Colon (tissue), 2 donors: ENCODE results near the gene SMIM45.

Experiments used
- FAIRE-seq: peaks from 2 replicates; lab custom pipeline; 2012; peaks lifted over from hg19 to GRCh38; lab: Jason Lieb, UNC
- donor health status: control.
- donor health status: control.

Gene SMIM45

DNA sequence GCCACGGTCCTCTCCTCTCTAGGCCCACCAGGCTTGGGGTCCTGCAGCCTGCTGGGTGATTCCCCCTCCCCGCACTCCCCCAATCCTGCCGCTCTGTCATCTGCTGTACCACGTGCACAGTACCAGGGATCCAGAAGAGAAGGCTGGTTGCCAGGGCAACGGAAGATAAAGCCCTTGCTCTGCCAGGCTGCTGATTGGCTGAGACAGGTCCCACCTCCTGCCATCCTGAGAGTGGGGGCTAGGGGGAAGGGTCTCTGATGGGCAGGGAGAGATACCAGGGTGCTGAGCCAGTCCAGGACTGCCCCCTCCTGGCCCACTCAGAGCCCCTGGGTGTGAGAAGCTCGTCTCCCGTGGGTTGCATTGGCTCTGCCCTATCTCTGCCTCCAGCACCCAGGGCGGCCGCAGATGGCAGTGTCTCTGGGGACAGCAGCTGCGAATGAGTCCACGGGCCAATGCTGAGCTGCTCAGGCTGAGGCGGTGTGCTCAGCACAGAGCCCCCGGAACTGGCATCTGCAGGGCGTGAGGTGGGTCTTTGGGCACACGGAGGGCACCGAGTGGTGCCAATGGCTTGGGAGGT, at the start of gene SMIM45:
SMIM45 (plus strand) TSS at position 253 of the 577 bp plus-strand sequence.
- FAIRE-seq, result no peak

- no peak for FAIRE-seq
These were observed 49.0 kb upstream of the SMIM45 start for GRCh38 chr22:41902932-41903421.

- no peak for FAIRE-seq
These were observed 47.2 kb upstream of the SMIM45 start for GRCh38 chr22:41904450-41905410.

- no peak for FAIRE-seq
These were observed 46.3 kb upstream of the SMIM45 start for GRCh38 chr22:41905411-41906202.

DNA sequence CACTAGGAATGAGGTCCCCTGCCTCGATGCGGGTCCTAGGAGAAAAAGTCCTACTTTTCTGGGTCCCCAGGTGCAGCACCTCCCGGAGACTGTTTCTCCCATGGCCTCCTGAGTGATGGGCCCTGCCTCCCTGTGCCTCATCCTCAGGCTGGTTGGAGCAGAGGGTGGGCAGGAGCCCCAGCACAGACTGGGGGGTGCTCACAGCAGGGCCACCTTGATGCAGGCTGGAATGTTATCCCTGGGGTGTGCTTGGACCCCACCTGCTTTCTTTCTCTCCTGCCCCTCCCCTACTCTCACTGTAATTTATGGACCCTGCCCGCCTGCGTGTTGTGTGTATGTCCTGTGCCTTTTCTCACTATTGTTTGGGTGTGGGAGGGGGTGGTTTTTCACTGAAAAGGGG, 45.1 kb upstream of the SMIM45 start:
- FAIRE-seq, result no peak

- no peak for FAIRE-seq
These were observed 44.2 kb upstream of the SMIM45 start for GRCh38 chr22:41907436-41908401.

GRCh38 chr22:41908411-41909309, 43.3 kb upstream of the SMIM45 start:
- FAIRE-seq, result no peak

DNA sequence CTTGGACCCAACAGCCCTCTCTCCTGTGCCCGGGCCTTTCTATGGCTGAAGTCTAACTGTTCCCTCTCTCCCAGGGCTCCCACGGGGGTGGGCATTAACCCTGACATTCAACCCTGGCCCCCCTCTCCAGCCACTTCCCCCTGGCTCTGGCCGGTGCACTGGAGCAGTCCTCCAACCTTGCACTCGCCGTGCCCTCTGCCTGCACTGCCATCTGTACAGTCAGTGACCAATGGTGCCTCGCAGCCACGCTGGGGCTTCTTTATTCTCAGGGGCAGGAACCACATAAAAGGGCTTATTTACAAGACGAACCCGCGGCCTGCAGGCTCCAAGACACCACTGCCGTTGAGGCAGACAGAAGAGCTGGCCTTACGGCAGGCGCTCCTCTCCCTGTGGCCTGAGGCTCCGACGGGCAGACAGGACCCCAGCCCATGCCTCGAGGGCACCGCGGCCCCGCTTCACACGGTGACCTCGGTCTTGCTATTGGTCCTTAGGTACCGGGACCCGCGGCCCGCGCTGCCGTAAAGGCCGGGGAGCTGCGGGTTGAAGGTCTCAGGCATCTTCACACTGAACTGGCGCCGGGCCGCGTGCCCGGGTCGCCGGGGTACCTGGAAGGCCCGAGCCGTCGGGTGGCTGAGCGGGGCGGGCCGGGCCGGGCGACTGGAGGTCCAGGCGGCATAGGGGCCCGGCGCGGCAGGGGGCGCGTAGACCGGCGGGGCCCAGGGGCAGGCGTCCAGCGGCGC, 42.5 kb upstream of the SMIM45 start:
- no peak for FAIRE-seq

DNA sequence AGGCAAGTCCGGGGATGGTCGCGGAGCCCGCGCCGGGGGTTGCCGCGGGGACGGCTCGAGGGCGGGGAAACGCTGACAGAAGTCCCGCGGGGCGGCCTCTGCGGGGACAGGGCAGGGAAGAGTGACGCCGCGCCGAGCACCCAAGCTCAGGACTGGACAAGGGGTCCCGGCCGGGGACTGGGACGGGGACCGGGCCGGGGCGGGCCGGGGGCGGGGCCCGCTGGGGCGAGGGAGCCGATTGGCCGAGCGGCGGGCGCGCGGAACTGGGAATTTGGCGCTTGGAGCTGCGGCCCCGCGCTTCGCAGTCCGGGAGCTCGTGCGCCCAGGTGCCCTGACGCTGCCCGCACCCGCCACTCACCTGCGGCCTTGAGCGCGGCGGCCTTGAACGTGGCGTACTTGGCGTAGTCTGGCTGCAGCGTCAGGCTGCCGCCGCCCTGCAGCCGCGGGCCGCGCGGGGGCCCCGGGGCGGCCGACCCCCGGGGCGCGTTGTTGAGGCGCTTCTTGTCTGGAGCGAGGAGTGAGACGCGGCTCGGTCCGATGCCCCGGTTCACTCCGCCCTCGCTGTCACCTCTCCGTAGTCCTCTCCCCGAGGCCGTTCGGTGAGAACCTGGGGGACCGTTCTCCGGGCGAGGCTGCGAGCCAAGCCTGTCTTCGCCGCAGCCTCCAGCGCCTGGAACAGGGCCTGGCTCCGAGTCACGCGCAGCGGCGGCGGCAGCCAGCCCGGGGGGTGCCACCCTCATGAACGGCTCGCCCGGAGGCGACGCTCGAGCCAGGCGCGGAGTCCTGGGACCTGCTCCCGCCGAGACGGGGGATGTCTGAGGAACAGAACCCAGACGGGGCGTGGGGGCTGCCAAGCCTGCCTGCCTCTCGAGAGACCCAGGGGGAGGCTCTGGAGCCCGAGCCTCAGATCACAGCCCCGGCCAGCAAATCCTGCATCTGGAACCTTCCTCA, 41.6 kb upstream of the SMIM45 start:
- FAIRE-seq, result no peak

DNA sequence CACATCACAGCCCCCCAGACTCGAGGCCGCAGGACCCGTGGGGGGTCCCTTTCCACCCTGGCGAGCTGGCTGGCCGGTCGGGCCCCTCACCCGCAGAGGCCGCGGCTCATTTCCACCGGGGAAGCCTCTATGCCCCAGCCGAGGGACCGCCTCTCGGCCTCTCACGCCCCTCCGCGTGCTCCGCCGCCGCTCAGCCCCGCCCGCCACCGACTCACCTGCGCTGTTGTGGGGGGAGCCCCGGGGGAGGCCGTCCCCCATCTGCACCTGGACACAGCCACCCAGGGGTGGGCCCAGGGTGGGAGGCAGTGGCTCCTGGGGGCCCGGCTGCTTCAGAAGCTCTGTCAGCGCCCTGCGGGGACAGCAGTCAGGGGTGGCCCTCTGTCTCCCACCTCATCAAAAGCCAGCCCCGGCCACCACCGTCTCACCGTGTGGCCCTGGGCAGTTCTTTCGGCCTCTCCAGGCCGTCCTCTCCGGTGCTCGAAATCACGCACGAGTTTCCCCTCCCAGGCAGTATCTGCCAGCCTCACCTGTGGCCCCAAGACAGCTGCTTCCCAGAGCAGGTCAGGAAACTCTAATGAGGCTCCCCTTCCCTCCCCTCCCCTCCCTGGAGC, 40.8 kb upstream of the SMIM45 start:
- no peak for FAIRE-seq

- no peak for FAIRE-seq
These were observed 39.5 kb upstream of the SMIM45 start for GRCh38 chr22:41912338-41913039.

DNA sequence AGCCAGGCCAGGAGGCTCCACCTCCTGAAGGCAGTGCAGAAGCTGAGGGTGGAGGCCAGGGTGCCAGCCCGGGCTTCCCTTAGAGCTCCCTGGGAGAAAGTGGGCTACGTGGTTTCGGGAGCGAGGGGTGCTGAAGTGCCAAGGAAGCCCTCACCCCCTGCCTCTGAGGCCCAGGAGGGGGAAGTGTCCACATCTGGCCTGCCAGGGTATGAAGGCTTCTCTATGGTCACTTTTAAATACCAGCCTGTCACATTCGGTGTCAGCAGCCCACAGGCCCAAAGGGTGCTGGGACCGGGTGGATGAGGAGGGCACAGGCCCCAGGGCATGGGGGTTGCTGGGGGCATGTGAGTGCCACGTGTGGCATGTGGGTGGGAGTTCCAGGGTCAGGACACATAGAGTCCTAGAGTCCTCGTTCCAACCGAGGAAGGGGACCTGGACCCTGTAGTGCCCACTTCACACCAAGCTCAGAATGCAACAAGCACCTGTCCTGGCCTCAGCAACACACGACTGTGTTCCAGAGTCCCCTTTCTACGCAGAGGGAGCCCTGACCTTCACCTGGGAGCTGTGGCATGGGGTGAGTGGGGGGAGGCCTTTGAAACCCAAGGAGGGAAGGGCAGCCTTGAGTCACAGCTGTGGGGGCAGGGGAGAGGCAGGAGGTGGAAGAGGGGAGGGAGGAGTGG, 38.8 kb upstream of the SMIM45 start:
- FAIRE-seq, result no peak

- FAIRE-seq, result no peak
These were observed 38.0 kb upstream of the SMIM45 start for GRCh38 chr22:41913842-41914534.

- FAIRE-seq, result no peak
These were observed 37.3 kb upstream of the SMIM45 start for GRCh38 chr22:41914611-41915034.

- FAIRE-seq, result no peak
These were observed 36.7 kb upstream of the SMIM45 start, which contains the start of gene SHISA8 for GRCh38 chr22:41915035-41915785. Gene SHISA8, minus strand, starts transcription at chr22:41915074. Its CDS starts 407 bp downstream, at chr22:41914667.
